ENCODE measurements around the gene SLC22A13. TPM values are rescaled to one million over a fixed set of nuclear protein-coding genes. Genes with fewer than 3 reads are reported as not detected.
"Not testable (repeated sequence)": the region's sequence is repeated elsewhere in the genome, so short reads cannot be mapped to it uniquely, and the experiment has no call there.

SLC22A13 gene
- total and polyA plus RNA-seq, 5 donors from 2014 or later: 0.22 to 0.76 (median 0.40) TPM; not detected in 2

DNA sequence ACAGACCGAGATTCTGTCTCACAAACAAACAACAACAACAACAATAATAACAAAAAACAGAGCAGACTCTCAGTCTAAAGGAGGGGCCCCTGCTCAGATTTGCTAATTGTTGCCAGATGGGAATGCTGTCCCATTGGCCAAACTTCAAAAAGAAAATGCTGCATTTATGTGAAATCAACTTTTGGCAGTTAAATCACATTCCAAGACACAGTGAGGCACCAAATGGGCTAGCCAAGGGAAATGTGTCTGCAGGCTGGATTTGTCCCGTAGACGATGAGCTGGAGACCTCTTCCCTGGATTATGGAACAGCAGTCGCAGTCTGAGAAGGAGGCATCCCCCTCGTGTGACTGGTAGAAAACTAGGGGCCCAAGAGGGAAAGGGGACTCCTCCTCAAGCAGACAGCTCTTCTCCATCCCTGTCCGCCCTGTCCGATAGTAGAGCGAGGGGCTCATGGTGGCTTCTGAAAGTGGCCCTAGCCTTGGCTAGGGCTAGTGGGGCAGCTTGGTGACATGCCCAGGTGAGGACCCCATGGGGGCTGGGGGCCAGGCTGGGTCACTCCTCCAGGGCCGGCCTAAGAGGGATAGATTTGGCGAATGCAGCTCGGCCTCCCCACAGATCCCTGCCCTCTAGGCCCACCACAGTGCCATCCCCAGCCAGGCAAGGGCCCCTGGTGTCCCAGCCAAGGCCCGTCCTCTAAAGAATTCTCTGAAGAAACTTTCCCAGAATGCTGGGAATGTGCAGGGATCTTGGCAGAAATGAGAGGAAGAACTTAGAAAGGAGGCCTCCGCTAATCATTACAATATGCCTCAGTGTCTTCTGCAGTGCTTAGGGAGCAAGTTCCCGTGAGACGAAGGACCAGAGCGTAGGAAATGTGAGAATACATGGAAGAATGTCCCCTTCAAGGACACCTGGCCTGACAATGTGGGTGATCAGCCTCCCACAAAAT is 18.5 kb downstream of the SLC22A13 start:
- Histone ChIP-seq H3K9me3 (ENCODE audit: control insufficient read depth in 2 of 2, low read length in 2 of 2) (no peaks in the 10 kb centered on the region), H3K36me3 (ENCODE audit: control insufficient read depth, insufficient read depth, low read length) (no peaks in the 10 kb centered on the region), H3K27ac (ENCODE audit: insufficient read depth, low read length, poor library complexity, severe bottlenecking) (no peak overlapping the region), H3K27me3 (ENCODE audit: control insufficient read depth, insufficient read depth, low read length) (no peaks in the 10 kb centered on the region), H3K4me1 (ENCODE audit: control insufficient read depth, insufficient read depth, low read length, poor library complexity, severe bottlenecking) (no peaks in the 10 kb centered on the region), H3K4me3 (ENCODE audit: low read depth, low read length) (no peak overlapping the region)
- no peaks in the 10 kb centered on the region for H3K9me3 Mint-ChIP-seq
- H3K27ac Mint-ChIP-seq: no peak overlapping the region
- DNase-seq (no peak), ATAC-seq (ENCODE audit: low read depth in 2 of 2) (no peak)
- peaks cover 6% of the 10 kb centered on the region for H3K27me3 Mint-ChIP-seq
- no peaks in the 10 kb centered on the region for H3K4me1 Mint-ChIP-seq
- peaks cover 1% of the 10 kb centered on the region for H3K36me3 Mint-ChIP-seq
- no peak overlapping the region for H3K4me3 Mint-ChIP-seq

DNA sequence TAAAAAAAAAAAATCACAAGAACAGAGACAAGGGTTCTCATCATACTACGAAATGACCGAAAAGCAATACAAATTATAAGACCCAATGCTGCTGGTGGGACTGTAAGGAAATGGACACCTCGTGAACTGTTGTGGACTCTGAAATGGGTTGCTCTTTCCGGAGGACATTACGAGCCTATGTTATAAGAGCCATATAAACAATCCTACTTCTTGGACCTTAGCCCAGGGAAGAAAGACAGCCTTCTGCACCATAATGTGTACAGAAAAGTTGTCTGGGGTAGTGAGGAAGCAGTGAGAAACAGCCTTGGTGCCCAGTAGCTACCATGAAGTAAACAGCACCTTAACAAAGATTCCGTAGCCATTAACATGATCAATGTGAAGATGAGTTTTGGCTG is 19.1 kb downstream of the SLC22A13 start:
- Mint-ChIP-seq H3K4me3 (no peak overlapping the region), H3K27ac (no peak overlapping the region), H3K27me3 (peaks cover 9% of the 10 kb centered on the region), H3K4me1 (no peaks in the 10 kb centered on the region), H3K9me3 (no peaks in the 10 kb centered on the region), H3K36me3 (peaks cover 3% of the 10 kb centered on the region)
- Histone ChIP-seq H3K27me3 (ENCODE audit: control insufficient read depth, insufficient read depth, low read length) (no peaks in the 10 kb centered on the region), H3K4me3 (ENCODE audit: low read depth, low read length) (no peak overlapping the region), H3K36me3 (ENCODE audit: control insufficient read depth, insufficient read depth, low read length) (no peaks in the 10 kb centered on the region), H3K4me1 (ENCODE audit: control insufficient read depth, insufficient read depth, low read length, poor library complexity, severe bottlenecking) (no peaks in the 10 kb centered on the region), H3K9me3 (ENCODE audit: control insufficient read depth in 2 of 2, low read length in 2 of 2) (no peaks in the 10 kb centered on the region), H3K27ac (ENCODE audit: insufficient read depth, low read length, poor library complexity, severe bottlenecking) (no peak overlapping the region)
- DNase-seq (no peak), ATAC-seq (ENCODE audit: low read depth in 2 of 2) (no peak)

DNA sequence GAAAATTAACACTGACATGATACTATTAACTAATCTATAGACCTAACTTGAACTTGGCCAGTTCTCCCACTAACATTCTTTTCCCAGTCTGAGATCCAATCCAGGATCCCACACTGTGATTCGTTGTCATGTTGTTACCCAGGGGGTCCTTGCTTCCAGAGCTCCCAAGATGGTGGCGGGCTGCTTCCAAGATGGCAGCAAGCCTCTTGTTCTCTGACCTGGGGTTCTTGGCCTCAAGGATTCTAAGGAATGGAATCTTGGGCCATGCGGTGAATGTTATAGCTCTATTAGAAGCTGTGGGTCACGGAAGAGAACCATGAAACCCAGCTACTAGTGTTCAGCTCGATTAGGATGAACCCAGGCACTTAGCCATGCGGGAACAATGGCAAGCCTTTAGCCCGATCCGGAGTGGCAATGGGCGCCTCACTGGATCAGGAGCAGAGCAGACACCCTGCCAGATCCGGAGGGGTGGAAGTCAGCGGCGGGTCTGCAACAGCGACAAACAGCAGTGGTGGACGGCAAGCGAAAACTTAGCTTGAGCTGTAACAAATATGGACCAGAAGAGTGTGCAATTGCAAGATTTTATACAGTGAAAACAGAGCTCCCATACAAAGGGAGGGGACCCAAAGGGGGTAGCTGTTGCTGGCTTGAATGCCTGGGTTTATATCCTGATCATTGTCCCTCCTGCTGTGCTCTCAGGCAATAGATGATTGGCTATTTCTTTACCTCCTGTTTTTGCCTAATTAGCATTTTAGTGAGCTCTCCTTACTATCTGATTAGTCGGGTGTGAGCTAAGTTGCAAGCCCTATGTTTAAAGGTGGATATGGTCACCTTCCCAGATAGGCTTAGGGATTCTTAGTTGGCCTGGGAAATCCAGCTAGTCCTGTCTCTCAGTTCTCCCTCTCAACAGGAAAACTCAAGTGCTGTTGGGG is 23.9 kb downstream of the SLC22A13 start:
- not testable (repeated sequence) for H3K9me3 ChIP-seq (ENCODE audit: control insufficient read depth in 2 of 2, low read length in 2 of 2); ATAC-seq (ENCODE audit: low read depth in 2 of 2); H3K4me3 Mint-ChIP-seq; H3K4me1 ChIP-seq (ENCODE audit: control insufficient read depth, insufficient read depth, low read length, poor library complexity, severe bottlenecking); H3K36me3 ChIP-seq (ENCODE audit: control insufficient read depth, insufficient read depth, low read length); H3K27ac ChIP-seq (ENCODE audit: insufficient read depth, low read length, poor library complexity, severe bottlenecking); H3K27ac Mint-ChIP-seq; H3K36me3 Mint-ChIP-seq; H3K9me3 Mint-ChIP-seq; H3K4me3 ChIP-seq (ENCODE audit: low read depth, low read length); H3K4me1 Mint-ChIP-seq; H3K27me3 ChIP-seq (ENCODE audit: control insufficient read depth, insufficient read depth, low read length); DNase-seq
- peaks cover 16% of the 10 kb centered on the region for H3K27me3 Mint-ChIP-seq

DNA sequence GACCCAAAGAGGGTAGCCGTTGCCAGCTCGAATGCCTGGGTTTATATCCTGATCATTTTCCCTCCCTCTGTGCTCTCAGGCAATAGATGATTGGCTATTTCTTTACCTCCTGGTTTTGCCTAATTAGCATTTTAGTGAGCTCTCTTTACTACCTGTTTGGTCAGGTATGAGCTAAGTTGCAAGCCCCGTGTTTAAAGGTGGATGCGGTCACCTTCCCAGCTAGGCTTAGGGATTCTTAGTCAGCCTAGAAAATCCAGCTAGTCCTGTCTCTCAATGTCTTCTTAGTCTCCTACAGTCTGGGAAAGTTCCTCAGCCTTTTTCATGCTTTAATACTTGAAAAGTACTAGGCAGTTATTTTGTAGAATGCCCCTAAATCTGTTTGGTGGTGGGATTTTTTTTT is 31.4 kb downstream of the SLC22A13 start:
- not testable (repeated sequence) for H3K36me3 Mint-ChIP-seq

GRCh38 chr3:38297537-38297936 is 31.9 kb downstream of the SLC22A13 start:
- Mint-ChIP-seq H3K4me3 (no peak overlapping the region), H3K9me3 (no peaks in the 10 kb centered on the region), H3K27me3 (peaks cover 38% of the 10 kb centered on the region), H3K4me1 (no peaks in the 10 kb centered on the region), H3K36me3 (no peaks in the 10 kb centered on the region), H3K27ac (no peak overlapping the region)
- Histone ChIP-seq H3K27ac (ENCODE audit: insufficient read depth, low read length, poor library complexity, severe bottlenecking) (no peak overlapping the region), H3K27me3 (ENCODE audit: control insufficient read depth, insufficient read depth, low read length) (peaks cover 3% of the 10 kb centered on the region), H3K4me1 (ENCODE audit: control insufficient read depth, insufficient read depth, low read length, poor library complexity, severe bottlenecking) (no peaks in the 10 kb centered on the region), H3K36me3 (ENCODE audit: control insufficient read depth, insufficient read depth, low read length) (no peaks in the 10 kb centered on the region), H3K4me3 (ENCODE audit: low read depth, low read length) (no peak overlapping the region), H3K9me3 (ENCODE audit: control insufficient read depth in 2 of 2, low read length in 2 of 2) (no peaks in the 10 kb centered on the region)
- no peak for DNase-seq
- ATAC-seq (ENCODE audit: low read depth in 2 of 2): no peak

More for the DNA sequence above, 31.4 kb downstream of the SLC22A13 start:
- not testable (repeated sequence) for H3K36me3 ChIP-seq (ENCODE audit: control insufficient read depth, insufficient read depth, low read length); H3K27me3 ChIP-seq (ENCODE audit: control insufficient read depth, insufficient read depth, low read length); H3K9me3 Mint-ChIP-seq; H3K4me1 ChIP-seq (ENCODE audit: control insufficient read depth, insufficient read depth, low read length, poor library complexity, severe bottlenecking); H3K4me1 Mint-ChIP-seq; ATAC-seq (ENCODE audit: low read depth in 2 of 2); H3K4me3 ChIP-seq (ENCODE audit: low read depth, low read length); H3K4me3 Mint-ChIP-seq; DNase-seq; H3K9me3 ChIP-seq (ENCODE audit: control insufficient read depth in 2 of 2, low read length in 2 of 2); H3K27ac Mint-ChIP-seq; H3K27ac ChIP-seq (ENCODE audit: insufficient read depth, low read length, poor library complexity, severe bottlenecking)
- H3K27me3 Mint-ChIP-seq: peaks cover 38% of the 10 kb centered on the region

- H3K27ac ChIP-seq (ENCODE audit: insufficient read depth, low read length, poor library complexity, severe bottlenecking): no peak overlapping the region
- no peaks in the 10 kb centered on the region for H3K9me3 ChIP-seq (ENCODE audit: control insufficient read depth in 2 of 2, low read length in 2 of 2)
- H3K9me3 Mint-ChIP-seq: no peaks in the 10 kb centered on the region
- H3K4me1 Mint-ChIP-seq: no peaks in the 10 kb centered on the region
- H3K4me1 ChIP-seq (ENCODE audit: control insufficient read depth, insufficient read depth, low read length, poor library complexity, severe bottlenecking): no peaks in the 10 kb centered on the region
- no peak for ATAC-seq (ENCODE audit: low read depth in 2 of 2)
- H3K27me3 Mint-ChIP-seq: peaks cover 38% of the 10 kb centered on the region
- H3K36me3 ChIP-seq (ENCODE audit: control insufficient read depth, insufficient read depth, low read length): no peaks in the 10 kb centered on the region
- no peak overlapping the region for H3K4me3 ChIP-seq (ENCODE audit: low read depth, low read length)
- DNase-seq: peak in 2 of 3 donors; percentile 14 to 25
- H3K4me3 Mint-ChIP-seq: no peak overlapping the region
- peaks cover 3% of the 10 kb centered on the region for H3K27me3 ChIP-seq (ENCODE audit: control insufficient read depth, insufficient read depth, low read length)
- no peaks in the 10 kb centered on the region for H3K36me3 Mint-ChIP-seq
- no peak overlapping the region for H3K27ac Mint-ChIP-seq
Measured at GRCh38 chr3:38297947-38298711, 32.5 kb downstream of the SLC22A13 start.

- Mint-ChIP-seq H3K27ac (no peak overlapping the region), H3K4me1 (no peaks in the 10 kb centered on the region), H3K27me3 (peaks cover 27% of the 10 kb centered on the region), H3K9me3 (peaks cover 0 to 5% (median 0%) of the 10 kb centered on the region in 7 donors), H3K4me3 (no peak overlapping the region), H3K36me3 (no peaks in the 10 kb centered on the region)
- Histone ChIP-seq H3K4me3 (ENCODE audit: low read depth, low read length) (no peak overlapping the region), H3K9me3 (ENCODE audit: control insufficient read depth in 2 of 2, low read length in 2 of 2) (no peaks in the 10 kb centered on the region), H3K36me3 (ENCODE audit: control insufficient read depth, insufficient read depth, low read length) (no peaks in the 10 kb centered on the region), H3K4me1 (ENCODE audit: control insufficient read depth, insufficient read depth, low read length, poor library complexity, severe bottlenecking) (no peaks in the 10 kb centered on the region), H3K27me3 (ENCODE audit: control insufficient read depth, insufficient read depth, low read length) (no peaks in the 10 kb centered on the region), H3K27ac (ENCODE audit: insufficient read depth, low read length, poor library complexity, severe bottlenecking) (no peak overlapping the region)
- DNase-seq (no peak), ATAC-seq (ENCODE audit: low read depth in 2 of 2) (no peak)
Measured at GRCh38 chr3:38306941-38307340, 41.3 kb downstream of the SLC22A13 start.
